ENCODE data around the gene GOLGA1.

Gene GOLGA1

GRCh38 chr9:124843456-124844034, 97.3 kb downstream of the GOLGA1 start:
- no peak overlapping the region for H3K27ac ChIP-seq (replicated peaks)
- TF ChIP-seq GABPA (IDR thresholded peaks at IDR 0.05; ENCODE audit: low read depth) (no peak), CTCF (IDR thresholded peaks at IDR 0.05; ENCODE audit: insufficient read depth, low read length) (no peak), POLR2AphosphoS5 (IDR thresholded peaks at IDR 0.05; ENCODE audit: low read depth) (no peak), REST (IDR thresholded peaks at IDR 0.05; ENCODE audit: insufficient replicate concordance, low read depth) (no peak), SPI1 (IDR thresholded peaks at IDR 0.05; ENCODE audit: borderline replicate concordance, low read depth) (no peak)
- DNase-seq (ENCODE audit: low read depth in 1 of 2, low spot score in 1 of 2), result no peak
- H3K4me3 ChIP-seq (replicated peaks; ENCODE audit: insufficient read depth, low read length), result no peak overlapping the region
- H3K27me3 ChIP-seq (ENCODE audit: insufficient read depth, poor library complexity, severe bottlenecking), result no peaks in the 10 kb centered on the region

- Histone ChIP-seq H3K27me3 (ENCODE audit: insufficient read depth, poor library complexity, severe bottlenecking) (peaks cover 2% of the 10 kb centered on the region), H3K4me3 (replicated peaks; ENCODE audit: insufficient read depth, low read length) (no peak overlapping the region), H3K27ac (replicated peaks) (no peak overlapping the region)
- no peak for TF ChIP-seq SPI1 (IDR thresholded peaks at IDR 0.05; ENCODE audit: borderline replicate concordance, low read depth)
- TF ChIP-seq CTCF (IDR thresholded peaks at IDR 0.05; ENCODE audit: insufficient read depth, low read length), result no peak
- TF ChIP-seq REST (IDR thresholded peaks at IDR 0.05; ENCODE audit: insufficient replicate concordance, low read depth), result no peak
- no peak for TF ChIP-seq POLR2AphosphoS5 (IDR thresholded peaks at IDR 0.05; ENCODE audit: low read depth)
- no peak for TF ChIP-seq GABPA (IDR thresholded peaks at IDR 0.05; ENCODE audit: low read depth)
- no peak for DNase-seq (ENCODE audit: low read depth in 1 of 2, low spot score in 1 of 2)
Measured at GRCh38 chr9:124841075-124841821, 99.6 kb downstream of the GOLGA1 start.

- no peak overlapping the region for H3K4me3 ChIP-seq (replicated peaks; ENCODE audit: insufficient read depth, low read length)
- no peak for TF ChIP-seq GABPA (IDR thresholded peaks at IDR 0.05; ENCODE audit: low read depth)
- no peak for TF ChIP-seq REST (IDR thresholded peaks at IDR 0.05; ENCODE audit: insufficient replicate concordance, low read depth)
- no peak for TF ChIP-seq POLR2AphosphoS5 (IDR thresholded peaks at IDR 0.05; ENCODE audit: low read depth)
- TF ChIP-seq CTCF (IDR thresholded peaks at IDR 0.05; ENCODE audit: insufficient read depth, low read length), result no peak
- TF ChIP-seq SPI1 (IDR thresholded peaks at IDR 0.05; ENCODE audit: borderline replicate concordance, low read depth), result no peak
- H3K27me3 ChIP-seq (ENCODE audit: insufficient read depth, poor library complexity, severe bottlenecking), result peaks cover 2% of the 10 kb centered on the region
- H3K27ac ChIP-seq (replicated peaks), result no peak overlapping the region
- no peak for DNase-seq (ENCODE audit: low read depth in 1 of 2, low spot score in 1 of 2)
Measured at GRCh38 chr9:124840300-124840833, 100.5 kb downstream of the GOLGA1 start.

Measured in HL-60 (cell line).